ENCODE results near the gene WNT3A. TPM values are rescaled to one million over a fixed set of nuclear protein-coding genes. Genes with fewer than 3 reads are reported as not detected.

WNT3A gene
- total RNA-seq, 1 donor from 2014 or later: not detected

DNA sequence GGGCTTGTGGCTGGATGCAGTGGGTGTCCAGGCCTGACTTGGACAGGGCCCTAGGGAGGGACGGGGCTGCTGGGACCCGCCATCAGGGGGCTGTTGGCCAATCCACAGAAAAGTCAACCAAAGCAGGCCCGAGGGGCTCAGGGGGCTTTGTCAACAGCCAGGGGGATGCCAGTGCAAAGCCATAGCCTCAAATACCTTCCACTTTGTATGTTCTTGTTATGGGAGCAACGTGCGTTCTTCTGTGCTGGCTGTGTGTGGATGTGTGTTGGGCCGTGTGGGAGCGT lies 40.3 kb downstream of the WNT3A start:
- DNase-seq (ENCODE audit: low spot score): peak; percentile 86

DNA sequence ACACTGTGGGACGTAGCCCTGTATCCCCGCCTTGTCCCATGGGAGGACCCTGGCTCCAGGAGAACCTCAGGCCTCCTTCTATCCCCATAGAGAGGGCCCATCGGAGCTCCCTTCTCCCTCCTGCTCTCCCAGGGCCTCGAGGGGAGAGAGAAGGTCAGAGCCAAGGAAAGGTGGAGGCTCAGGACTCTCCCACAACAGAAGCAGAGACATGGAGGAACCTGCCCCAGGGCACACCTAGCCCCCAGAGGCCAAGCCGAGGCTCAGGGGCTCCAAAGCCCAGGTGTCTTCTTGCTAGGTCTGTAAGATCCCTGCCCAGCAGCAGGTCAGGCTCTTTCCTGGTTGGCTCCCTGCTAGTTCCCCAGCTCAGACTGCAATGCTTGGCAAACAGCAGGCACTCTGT lies 41.3 kb downstream of the WNT3A start:
- DNase-seq (ENCODE audit: low spot score): peak; percentile 53

GRCh38 chr1:228048659-228049298 lies 42.0 kb downstream of the WNT3A start:
- peak; percentile 69 for DNase-seq (ENCODE audit: low spot score)

- peak; percentile 85 for DNase-seq (ENCODE audit: low spot score)
Measured at GRCh38 chr1:228050571-228051231, 43.9 kb downstream of the WNT3A start.

GRCh38 chr1:228058172-228058948 lies 51.6 kb downstream of the WNT3A start:
- DNase-seq (ENCODE audit: low spot score): no peak

DNA sequence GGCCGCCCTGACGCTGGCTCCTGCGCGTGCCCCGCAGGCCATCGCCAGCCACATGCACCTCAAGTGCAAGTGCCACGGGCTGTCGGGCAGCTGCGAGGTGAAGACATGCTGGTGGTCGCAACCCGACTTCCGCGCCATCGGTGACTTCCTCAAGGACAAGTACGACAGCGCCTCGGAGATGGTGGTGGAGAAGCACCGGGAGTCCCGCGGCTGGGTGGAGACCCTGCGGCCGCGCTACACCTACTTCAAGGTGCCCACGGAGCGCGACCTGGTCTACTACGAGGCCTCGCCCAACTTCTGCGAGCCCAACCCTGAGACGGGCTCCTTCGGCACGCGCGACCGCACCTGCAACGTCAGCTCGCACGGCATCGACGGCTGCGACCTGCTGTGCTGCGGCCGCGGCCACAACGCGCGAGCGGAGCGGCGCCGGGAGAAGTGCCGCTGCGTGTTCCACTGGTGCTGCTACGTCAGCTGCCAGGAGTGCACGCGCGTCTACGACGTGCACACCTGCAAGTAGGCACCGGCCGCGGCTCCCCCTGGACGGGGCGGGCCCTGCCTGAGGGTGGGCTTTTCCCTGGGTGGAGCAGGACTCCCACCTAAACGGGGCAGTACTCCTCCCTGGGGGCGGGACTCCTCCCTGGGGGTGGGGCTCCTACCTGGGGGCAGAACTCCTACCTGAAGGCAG lies 52.3 kb downstream of the WNT3A start:
- peak; percentile 88 for DNase-seq (ENCODE audit: low spot score)

- peak; percentile 89 for DNase-seq (ENCODE audit: low spot score)
Measured at GRCh38 chr1:228059634-228060457, 53.0 kb downstream of the WNT3A start.

- peak; percentile 71 for DNase-seq (ENCODE audit: low spot score)
Measured at GRCh38 chr1:228060458-228061190, 53.8 kb downstream of the WNT3A start.

- DNase-seq (ENCODE audit: low spot score): peak; percentile 57
Measured at GRCh38 chr1:228061411-228062084, 54.8 kb downstream of the WNT3A start.

- peak; percentile 73 for DNase-seq (ENCODE audit: low spot score)
Measured at GRCh38 chr1:228062085-228062791, 55.4 kb downstream of the WNT3A start.

GRCh38 chr1:228062812-228063211 lies 56.0 kb downstream of the WNT3A start:
- DNase-seq (ENCODE audit: low spot score): no peak

- DNase-seq (ENCODE audit: low spot score): peak; percentile 75
Measured at GRCh38 chr1:228063251-228064191, 56.7 kb downstream of the WNT3A start.

DNA sequence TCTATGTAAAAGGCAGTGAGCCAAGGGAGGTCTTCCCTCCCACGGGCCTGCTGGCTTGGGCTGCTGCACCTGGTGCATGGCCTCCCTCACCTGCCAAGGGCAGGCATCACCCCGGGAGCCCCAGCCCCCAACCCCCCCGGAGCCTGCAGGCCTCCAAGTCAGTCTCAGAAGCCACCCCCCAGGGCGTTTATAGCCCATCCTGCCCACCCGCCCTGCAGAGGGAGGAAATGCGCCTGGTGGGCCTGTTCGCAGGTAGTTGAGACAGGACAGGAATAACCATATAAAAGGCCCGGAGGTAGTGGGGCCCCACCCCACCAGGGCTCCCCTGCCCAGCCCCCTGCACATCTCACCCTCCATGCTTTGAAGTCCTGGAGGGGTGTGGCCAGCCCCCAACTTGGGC lies 57.5 kb downstream of the WNT3A start:
- DNase-seq (ENCODE audit: low spot score): peak; percentile 74

GRCh38 chr1:228064741-228065542 lies 58.1 kb downstream of the WNT3A start:
- peak; percentile 65 for DNase-seq (ENCODE audit: low spot score)

DNA sequence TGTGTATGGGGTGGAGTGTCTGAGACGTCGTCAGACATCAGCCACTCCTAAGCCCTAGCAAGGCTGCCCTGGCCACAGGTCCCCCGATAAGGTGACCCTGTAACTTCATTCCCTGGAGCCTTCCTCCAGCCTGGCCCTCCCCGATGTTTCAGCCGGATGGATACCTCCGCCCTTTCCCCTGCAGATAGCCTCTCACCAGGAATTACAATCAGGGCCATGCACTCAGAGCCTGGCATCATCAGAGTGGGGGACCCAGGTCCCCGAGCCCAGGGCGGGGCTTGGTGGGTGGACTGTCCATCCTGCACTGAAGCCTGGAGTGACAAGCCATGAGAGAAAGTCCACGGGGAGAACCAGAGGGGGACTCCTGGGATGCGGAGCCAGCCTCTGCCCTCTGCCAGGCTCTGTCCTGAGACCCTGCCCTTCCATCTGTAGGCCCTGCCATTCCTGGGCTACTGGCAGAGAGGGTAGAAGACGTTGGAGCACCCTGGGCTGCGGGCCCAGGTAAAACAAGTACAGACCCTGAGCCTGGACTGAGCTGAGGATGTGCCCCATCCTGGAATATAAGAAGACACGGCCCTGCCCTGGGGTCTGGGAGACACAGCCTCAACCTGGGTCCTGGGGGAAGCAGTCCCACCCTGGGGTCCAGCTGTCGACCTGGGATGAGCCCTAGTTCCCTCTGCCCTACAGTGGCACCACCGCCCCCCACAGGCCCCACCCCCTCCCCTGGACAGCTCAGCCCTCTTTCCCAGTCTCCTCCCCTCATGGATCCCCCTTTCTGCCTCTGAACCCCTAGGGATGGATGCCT lies 58.9 kb downstream of the WNT3A start:
- peak; percentile 77 for DNase-seq (ENCODE audit: low spot score)

DNA sequence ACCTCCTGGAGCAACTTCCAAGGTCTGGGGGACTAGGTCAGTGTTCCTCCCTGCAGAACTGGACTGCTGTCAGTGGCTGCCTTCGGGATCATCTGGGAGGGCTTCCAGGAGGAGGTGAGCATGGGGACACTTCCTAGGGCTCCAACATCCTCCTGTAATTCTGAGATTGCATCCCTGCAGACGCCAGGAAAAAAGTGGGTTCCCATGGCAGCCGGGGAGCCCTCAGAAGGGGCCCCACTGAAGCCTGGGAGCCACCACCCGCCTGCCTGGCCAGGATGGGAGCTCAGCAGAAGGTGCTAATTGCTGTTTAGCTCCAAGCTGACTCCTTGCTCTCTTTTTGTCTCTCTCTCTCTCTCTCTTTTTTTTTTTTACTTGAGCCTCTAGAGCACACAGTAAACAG lies 59.6 kb downstream of the WNT3A start:
- no peak for DNase-seq (ENCODE audit: low spot score)
